ENCODE measurements around the gene SURF4.

DNA sequence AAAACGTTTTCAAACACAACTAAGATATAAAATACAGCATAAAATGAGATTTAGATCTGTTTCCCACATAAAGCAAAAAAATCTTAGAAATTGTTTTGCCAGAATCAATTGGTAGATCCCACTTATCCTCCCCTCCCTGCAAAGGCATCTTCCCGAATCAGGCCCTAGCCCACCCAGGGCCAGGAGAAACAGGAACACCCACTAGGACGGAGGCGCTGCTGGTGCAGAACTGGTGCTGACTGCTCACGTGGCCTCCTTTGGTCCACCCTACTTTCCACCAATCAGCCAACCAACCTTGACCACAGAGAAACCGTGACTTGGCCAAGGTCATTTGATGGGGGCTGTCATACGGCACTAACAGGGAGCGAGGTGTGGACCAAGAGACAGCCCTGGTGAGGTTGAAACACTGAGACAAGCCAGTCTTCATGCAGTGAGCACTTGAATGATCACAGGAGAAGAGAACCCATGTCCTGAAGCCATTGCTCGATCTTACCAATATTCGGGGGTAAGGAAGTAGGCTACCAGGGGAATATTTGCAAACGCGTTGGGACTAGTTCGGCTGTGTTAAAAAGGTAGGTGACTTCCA lies 14.3 kb downstream of the SURF4 start:
- TF ChIP-seq, protein P1, sequence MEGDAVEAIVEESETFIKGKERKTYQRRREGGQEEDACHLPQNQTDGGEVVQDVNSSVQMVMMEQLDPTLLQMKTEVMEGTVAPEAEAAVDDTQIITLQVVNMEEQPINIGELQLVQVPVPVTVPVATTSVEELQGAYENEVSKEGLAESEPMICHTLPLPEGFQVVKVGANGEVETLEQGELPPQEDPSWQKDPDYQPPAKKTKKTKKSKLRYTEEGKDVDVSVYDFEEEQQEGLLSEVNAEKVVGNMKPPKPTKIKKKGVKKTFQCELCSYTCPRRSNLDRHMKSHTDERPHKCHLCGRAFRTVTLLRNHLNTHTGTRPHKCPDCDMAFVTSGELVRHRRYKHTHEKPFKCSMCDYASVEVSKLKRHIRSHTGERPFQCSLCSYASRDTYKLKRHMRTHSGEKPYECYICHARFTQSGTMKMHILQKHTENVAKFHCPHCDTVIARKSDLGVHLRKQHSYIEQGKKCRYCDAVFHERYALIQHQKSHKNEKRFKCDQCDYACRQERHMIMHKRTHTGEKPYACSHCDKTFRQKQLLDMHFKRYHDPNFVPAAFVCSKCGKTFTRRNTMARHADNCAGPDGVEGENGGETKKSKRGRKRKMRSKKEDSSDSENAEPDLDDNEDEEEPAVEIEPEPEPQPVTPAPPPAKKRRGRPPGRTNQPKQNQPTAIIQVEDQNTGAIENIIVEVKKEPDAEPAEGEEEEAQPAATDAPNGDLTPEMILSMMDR (IDR thresholded peaks at IDR 0.05; ENCODE audit: borderline replicate concordance, extremely low read depth, low read length, poor library complexity, severe bottlenecking), result no peak
- no peak for TF ChIP-seq EZH2 (IDR thresholded peaks at IDR 0.05; ENCODE audit: borderline replicate concordance, low read depth, low read length, severe bottlenecking)
